COR-L47 (cell line): ENCODE results near the gene HAUS3.
A peak's percentile ranks its signal among the peaks of the same experiment; 100 is the strongest.
"Not testable (repeated sequence)": the region's sequence is repeated elsewhere in the genome, so short reads cannot be mapped to it uniquely, and the experiment has no call there.

ENCODE experiments used
- DNase-seq: peaks from one replicate; lab custom pipeline; 2025; lab: John Stamatoyannopoulos, UW

HAUS3 gene

DNA sequence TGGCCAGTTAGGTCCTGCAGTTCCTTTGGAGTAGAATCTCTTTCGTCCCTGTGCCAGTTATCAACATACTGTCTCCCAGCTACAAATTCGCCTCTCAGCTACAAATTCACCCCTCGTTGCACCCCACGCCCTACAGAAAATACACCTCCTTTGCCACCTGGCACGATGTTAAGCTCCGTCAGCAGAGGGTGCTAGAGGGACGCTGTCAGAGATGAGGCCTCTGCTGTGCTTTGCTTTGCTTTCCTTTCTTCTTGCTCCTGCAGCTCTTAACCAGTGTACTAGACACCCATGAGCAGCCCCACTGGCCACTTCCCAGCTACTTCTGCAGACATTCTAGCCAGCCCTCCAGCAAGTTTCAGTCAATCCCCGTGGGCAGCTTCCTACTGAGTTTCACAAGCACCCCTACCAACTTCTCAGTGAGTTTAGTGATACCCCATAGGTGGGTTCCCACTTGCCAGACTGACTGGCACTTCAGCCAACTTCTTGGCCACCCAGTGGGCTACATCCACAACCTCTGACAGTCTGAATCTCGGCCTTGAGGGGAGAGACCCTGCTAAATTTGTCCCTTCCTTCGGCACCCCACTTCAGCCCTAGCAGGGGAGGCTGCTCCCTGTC lies 21.8 kb downstream of the HAUS3 start:
- peak; percentile 70 for DNase-seq

DNA sequence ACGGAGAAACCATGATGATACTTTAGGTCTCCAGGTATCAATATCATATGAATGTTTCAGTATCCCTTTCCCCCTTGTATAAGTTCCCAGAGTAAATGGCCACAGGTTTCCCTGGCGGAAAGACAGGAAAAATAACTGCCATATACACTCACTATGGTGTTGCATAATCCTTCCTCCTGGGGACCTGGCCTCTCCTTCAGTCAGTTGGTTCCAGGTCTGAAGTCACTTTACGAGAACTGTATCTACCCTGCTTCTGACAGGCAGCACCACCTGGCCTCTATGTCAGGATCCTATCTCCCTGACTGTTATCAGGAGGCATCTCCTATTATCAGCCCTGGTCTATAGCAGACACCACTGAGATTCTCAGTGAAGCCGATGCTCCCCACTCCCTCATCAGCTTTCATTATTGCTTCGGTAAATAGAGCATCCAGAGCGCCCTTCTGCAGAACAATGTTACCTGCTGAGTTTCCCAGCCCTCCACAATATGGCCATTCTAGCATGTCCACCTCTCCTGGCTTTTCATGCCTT lies 22.6 kb downstream of the HAUS3 start:
- DNase-seq: no peak

DNA sequence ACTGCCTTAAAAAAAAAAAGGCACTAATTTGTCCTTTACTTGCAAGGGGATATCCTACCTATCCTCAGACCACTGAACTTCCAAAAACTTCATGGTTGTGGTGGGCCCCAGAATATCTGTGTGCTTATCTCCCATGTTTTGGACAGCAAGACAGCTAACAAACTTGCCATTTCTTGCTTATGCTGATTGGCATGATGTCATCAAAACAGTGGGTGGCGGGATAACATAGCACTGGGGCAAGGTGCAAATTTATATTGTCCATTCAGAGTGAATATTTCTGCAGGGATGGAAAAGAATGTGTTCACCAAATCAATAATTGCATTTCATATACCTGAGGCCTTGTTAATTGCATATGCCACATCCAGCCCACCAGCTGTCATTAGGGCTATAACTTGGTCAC lies 23.5 kb downstream of the HAUS3 start:
- DNase-seq: no peak

DNA sequence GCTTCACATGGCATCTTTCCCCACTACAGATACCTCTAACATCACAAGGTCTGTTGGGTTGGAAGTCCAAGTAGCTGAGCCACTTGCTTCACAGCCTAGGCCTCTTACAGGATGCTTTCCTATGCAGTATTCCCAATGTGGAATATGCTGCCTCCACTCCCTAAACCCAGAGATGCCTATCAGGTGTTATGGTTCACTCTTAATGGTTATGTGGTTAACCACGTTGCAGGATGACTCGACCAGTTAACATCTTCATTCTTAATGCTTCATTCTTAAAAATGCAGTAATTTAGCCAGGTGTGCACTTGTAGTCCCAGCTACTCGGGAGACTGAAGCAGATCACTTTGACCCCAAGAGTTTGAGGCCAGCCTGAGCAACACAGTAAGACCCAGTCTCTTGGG lies 24.2 kb downstream of the HAUS3 start:
- no peak for DNase-seq

DNA sequence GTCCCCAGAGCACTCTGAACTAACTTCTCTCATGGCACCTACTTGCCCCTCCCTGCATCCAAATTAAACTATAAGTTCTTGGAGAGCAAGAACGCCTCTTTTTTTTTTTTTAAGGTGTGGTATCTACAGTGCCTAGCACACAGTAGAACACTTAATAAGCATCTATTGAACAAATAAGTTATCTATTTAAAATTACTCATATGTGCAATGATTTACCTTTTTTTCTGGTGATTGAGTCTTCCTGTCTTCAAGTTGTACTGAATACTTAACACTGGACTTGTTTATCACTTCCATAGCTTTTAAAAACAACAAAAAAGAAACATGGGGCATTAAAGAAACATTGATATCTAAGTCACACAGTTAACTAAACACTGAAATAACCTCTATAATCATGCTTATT lies 29.1 kb downstream of the HAUS3 start:
- no peak for DNase-seq

DNA sequence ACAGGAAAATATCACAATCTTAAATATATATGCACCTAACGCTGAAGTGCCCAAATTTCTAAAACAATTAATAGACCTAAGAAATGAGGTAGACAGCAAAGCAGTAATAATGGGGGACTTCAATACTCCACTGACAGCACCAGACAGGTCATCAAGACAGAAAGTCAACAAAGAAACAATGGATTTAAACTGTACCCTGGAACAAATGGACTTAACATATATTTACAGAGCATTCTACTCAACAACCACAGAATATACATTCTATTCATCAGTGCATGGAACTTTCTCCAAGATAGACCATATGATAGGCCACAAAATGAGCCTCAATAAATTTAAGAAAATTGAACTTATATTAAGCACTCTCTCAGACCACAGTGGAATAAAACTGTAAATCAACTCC lies 39.1 kb downstream of the HAUS3 start:
- DNase-seq: not testable (repeated sequence)

DNA sequence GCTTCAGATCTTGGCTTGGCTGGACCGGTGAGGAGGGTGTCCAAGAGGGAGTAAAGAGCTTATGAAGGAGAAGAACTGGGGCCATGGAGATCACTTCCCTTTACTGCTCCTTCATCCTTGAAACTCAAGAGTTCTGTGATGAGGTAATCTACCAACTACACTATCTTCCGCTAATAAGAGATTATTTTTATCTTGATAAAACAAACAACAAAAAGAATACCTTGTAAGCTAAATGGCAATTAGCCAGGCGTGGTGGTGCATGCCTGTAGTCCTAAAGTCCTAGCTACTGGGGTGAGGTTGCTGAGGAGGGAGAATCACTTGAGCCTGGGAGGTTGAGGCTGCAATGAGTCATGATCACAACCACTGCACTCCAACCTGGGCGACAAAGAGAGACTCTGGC lies 47.4 kb downstream of the HAUS3 start:
- DNase-seq: no peak

DNA sequence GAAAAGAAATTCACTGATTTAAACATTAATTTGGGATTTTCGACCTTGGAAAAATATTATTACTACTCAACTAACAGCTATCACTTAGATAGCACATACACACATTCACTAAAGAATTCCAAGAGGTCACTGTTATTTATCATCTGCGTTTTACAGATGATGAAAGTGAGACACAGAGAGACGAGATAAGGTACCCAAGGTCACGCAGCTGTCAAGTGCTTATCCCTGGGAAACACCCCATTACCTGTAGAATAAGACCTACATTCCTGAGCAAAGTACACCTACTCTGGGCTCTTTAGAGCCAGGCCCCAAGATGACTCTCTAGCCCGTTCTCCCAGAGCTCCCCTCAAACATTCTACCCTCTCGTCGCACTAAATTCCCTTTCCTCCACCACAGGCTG lies 48.6 kb downstream of the HAUS3 start:
- no peak for DNase-seq

DNA sequence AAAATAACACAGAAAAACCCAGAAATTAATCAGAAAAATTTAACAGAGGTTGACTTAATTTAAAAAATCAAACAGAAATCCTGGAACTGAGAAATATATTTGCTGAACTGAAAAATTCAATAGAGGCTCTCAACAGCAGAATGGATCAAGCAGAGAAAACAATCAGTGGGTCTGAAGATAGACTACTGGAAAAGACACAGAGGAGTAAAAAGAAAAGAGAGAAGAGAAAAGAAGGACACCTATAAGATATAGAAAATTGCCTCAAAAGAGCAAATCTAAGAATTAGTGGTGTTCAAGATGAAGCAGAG lies 55.1 kb downstream of the HAUS3 start:
- DNase-seq: no peak

DNA sequence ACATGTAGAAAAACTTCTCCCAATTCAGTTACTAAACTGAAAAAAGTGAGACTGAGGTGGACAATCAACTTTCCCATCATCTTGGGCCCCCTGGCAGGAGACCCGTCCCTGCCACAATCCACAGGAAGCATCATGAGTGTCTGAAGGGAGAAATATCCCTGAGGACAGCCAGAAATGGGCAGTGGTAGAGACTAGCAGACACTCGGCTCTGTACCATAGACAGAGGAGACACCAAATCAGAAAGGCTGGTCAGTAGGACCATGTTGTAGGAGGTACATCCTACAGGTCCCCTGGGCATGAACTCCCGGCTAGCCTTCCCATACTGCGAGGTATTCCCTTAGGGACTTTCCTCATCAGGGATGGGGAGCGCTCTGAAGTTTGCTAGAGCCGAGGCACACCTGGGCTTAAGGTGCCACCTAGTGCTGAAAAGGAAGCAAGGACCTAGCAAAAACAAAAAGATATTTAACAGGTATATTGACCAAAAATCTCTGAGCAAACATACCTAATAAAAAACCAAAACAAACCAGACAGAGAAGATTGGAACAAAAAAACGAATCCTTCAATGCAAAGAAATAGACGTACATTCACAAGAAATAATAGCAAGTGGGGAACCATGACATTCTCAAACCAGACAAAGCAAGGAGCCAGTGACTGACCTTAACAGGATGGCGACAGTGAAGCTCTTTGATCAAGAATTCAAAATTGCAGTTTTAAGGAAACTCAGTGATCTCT lies 55.6 kb downstream of the HAUS3 start:
- DNase-seq: peak; percentile 67

DNA sequence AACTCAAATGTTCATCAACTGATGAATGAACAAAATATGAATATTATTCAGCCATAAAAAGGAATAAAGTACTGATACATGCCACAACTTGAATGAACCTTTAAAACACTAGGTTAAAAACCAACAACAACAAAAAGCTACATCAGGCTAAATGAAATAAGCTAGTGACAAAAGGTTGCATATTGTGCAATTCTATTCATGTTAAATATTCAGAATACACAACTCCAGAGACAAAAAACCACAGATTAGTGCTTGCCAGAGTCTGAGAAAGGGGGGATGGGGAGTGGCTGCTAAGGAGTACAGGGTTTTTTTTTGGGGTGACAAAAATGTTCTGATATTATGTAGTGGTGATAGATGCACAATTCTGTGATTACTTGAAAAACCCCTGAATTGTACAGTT lies 58.5 kb downstream of the HAUS3 start:
- DNase-seq: no peak

DNA sequence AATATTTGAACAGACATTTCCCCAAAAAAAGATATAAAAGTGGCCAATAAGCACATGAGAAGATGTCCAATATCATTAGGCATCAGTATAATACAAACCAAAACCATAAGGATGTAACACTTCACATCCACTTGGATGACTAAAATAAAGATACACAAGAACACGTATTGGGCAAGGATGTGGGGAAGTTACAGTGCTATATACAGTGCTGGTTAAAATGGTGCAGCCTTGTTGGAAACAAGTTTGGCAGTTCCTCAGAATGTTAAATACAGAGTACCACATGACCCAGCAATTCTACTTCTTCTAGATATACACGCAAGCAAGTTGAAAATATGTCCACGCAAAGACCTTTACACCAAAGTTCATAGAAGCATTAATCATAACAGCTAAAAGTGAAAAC lies 58.9 kb downstream of the HAUS3 start:
- no peak for DNase-seq

DNA sequence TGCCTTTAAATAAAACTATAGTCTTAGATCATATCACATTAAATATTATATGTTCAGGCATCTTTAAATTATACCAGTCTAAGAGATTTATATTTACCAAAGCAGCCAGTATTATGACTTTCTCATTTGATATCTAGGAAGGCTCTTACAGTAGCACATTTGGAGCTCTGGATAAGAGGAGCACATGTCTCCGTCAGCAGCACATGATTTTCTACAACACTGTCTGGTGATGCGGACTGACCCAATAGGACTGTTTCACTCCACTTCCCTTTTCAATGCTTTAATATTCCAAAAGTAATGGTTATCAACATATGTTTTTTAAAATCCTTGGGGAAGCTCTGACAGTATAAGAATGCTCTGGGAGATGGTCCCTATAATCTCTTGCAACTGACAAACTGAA lies 61.5 kb downstream of the HAUS3 start:
- no peak for DNase-seq

DNA sequence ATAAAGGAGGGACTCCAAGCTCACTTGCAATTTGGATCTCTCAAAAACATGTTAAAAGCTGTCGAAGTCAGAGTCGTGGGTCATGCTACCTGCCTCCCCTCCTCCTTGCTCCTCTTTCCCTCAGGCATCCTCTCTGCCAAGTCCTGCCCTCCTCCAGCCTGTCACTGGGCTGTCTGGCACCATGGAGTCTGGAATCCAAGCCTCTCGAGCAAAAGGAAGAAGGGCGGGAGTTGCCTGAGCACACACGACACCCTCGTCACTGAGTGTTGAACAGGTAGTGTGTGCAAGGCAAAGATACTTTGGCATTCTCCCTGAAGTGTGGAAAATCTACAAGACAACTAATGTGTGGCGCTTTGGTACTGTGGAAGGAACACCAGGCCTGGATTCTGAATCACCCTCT lies 62.2 kb downstream of the HAUS3 start:
- DNase-seq: no peak

DNA sequence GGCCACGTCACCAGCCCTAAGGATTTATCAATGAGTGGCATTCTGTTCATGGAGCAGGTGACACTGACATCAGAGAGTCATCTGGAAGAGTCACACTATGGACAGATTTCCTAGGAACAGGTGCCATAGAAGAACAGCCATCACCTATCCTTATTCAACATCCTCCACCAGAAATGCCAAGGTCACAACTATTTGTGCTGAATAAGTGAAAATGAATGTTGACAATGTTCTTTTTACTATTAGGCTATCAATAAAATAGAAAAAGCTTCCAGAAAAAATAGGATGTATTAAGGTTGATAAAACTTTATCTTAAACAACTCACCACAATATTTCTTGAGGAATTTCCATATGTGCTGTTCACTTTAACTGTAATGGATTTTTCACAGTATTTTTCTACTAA lies 62.9 kb downstream of the HAUS3 start:
- DNase-seq: no peak
